Measurements from ENCODE around the gene MPST.
"Not testable (repeated sequence)": the region's sequence is repeated elsewhere in the genome, so short reads cannot be mapped to it uniquely, and the experiment has no call there.

Gene MPST

GRCh38 chr22:37019309-37020191, at the start of gene MPST, which contains the start of gene TST:
Gene MPST, plus strand, starts transcription at chr22:37019742. Its CDS starts 95 bp downstream, at chr22:37019837.
Gene TST, minus strand, starts transcription at chr22:37019447. Its CDS starts 715 bp downstream, at chr22:37018732.
- DNase-seq, result peak; percentile 64

GRCh38 chr22:36971341-36972125, 48.0 kb upstream of the MPST start:
- DNase-seq, result no peak

- DNase-seq, result no peak
These were observed 42.9 kb upstream of the MPST start for GRCh38 chr22:36976606-36977005.

- DNase-seq, result peak; percentile 31
These were observed 42.1 kb upstream of the MPST start for GRCh38 chr22:36977401-36977861.

GRCh38 chr22:36977947-36978660, 41.4 kb upstream of the MPST start:
- peak; percentile 80 for DNase-seq

- no peak for DNase-seq
These were observed 40.3 kb upstream of the MPST start for GRCh38 chr22:36979016-36979910.

- no peak for DNase-seq
These were observed 38.2 kb upstream of the MPST start for GRCh38 chr22:36981247-36981775.

GRCh38 chr22:36982136-36982535, 37.4 kb upstream of the MPST start:
- no peak for DNase-seq

- no peak for DNase-seq
These were observed 34.2 kb upstream of the MPST start for GRCh38 chr22:36985211-36985889.

- no peak for DNase-seq
These were observed 33.2 kb upstream of the MPST start for GRCh38 chr22:36986242-36986821.

- DNase-seq, result no peak
These were observed 31.3 kb upstream of the MPST start for GRCh38 chr22:36988075-36988832.

GRCh38 chr22:36989012-36989411, 30.5 kb upstream of the MPST start:
- not testable (repeated sequence) for DNase-seq

GRCh38 chr22:36990457-36990856, 29.1 kb upstream of the MPST start:
- DNase-seq, result no peak

- DNase-seq, result no peak
These were observed 28.3 kb upstream of the MPST start for GRCh38 chr22:36991206-36991605.

- DNase-seq, result no peak
These were observed 21.8 kb upstream of the MPST start for GRCh38 chr22:36997746-36998145.

- DNase-seq, result no peak
These were observed 20.8 kb upstream of the MPST start for GRCh38 chr22:36998620-36999351.

- DNase-seq, result no peak
These were observed 20.1 kb upstream of the MPST start for GRCh38 chr22:36999463-36999862.

GRCh38 chr22:37000676-37001534, 18.6 kb upstream of the MPST start:
- no peak for DNase-seq
